Measurements from ENCODE around the gene NAA11.

The NAA11 gene

GRCh38 chr4:79325864-79326328 is at the start of gene NAA11:
NAA11 (minus strand) TSS chr4:79326061; CDS start chr4:79325877, 184 bp downstream.
- in situ Hi-C loops (cut with HindIII; ENCODE audit: low pct_ligation_motif_present, low sequenced_read_pairs): no loop called here
- no peaks in the 10 kb centered on the region for H3K36me3 ChIP-seq (replicated peaks)
- no peaks in the 10 kb centered on the region for H3K27me3 ChIP-seq (replicated peaks)
- no peak for TF ChIP-seq CTCF (IDR thresholded peaks at IDR 0.05; ENCODE audit: low read depth, low read length, missing control alignments)
- no peak within 1 kb of the TSS for H3K4me3 ChIP-seq (ENCODE audit: low read depth, low read length)
- H3K27ac ChIP-seq: no peak within 1 kb of the TSS
- no peak for DNase-seq

- no peaks in the 10 kb centered on the region for H3K27me3 ChIP-seq (replicated peaks)
- no peaks in the 10 kb centered on the region for H3K36me3 ChIP-seq (replicated peaks)
- H3K27ac ChIP-seq: no peak overlapping the region
- H3K4me3 ChIP-seq (ENCODE audit: low read depth, low read length): no peak overlapping the region
- TF ChIP-seq CTCF (IDR thresholded peaks at IDR 0.05; ENCODE audit: low read depth, low read length, missing control alignments): no peak
- DNase-seq: no peak
- in situ Hi-C loops (cut with HindIII; ENCODE audit: low pct_ligation_motif_present, low sequenced_read_pairs): no loop called here
Observed at GRCh38 chr4:79370026-79370425, 44.2 kb upstream of the NAA11 start.

- in situ Hi-C loops (cut with HindIII; ENCODE audit: low pct_ligation_motif_present, low sequenced_read_pairs): no loop called here
- no peak overlapping the region for H3K4me3 ChIP-seq (ENCODE audit: low read depth, low read length)
- no peak for TF ChIP-seq CTCF (IDR thresholded peaks at IDR 0.05; ENCODE audit: low read depth, low read length, missing control alignments)
- H3K27ac ChIP-seq: no peak overlapping the region
- no peaks in the 10 kb centered on the region for H3K36me3 ChIP-seq (replicated peaks)
- no peak for DNase-seq
- no peaks in the 10 kb centered on the region for H3K27me3 ChIP-seq (replicated peaks)
Observed at GRCh38 chr4:79367096-79367495, 41.2 kb upstream of the NAA11 start.

- H3K27me3 ChIP-seq (replicated peaks): no peaks in the 10 kb centered on the region
- no peak for DNase-seq
- in situ Hi-C loops (cut with HindIII; ENCODE audit: low pct_ligation_motif_present, low sequenced_read_pairs): no loop called here
- H3K4me3 ChIP-seq (ENCODE audit: low read depth, low read length): no peak overlapping the region
- H3K36me3 ChIP-seq (replicated peaks): no peaks in the 10 kb centered on the region
- H3K27ac ChIP-seq: no peak overlapping the region
- no peak for TF ChIP-seq CTCF (IDR thresholded peaks at IDR 0.05; ENCODE audit: low read depth, low read length, missing control alignments)
Observed at GRCh38 chr4:79366422-79366821, 40.6 kb upstream of the NAA11 start.

GRCh38 chr4:79364061-79364460 is 38.2 kb upstream of the NAA11 start:
- Histone ChIP-seq H3K27ac (no peak overlapping the region), H3K4me3 (ENCODE audit: low read depth, low read length) (no peak overlapping the region), H3K36me3 (replicated peaks) (no peaks in the 10 kb centered on the region), H3K27me3 (replicated peaks) (no peaks in the 10 kb centered on the region)
- in situ Hi-C loops (cut with HindIII; ENCODE audit: low pct_ligation_motif_present, low sequenced_read_pairs): no loop called here
- no peak for DNase-seq
- no peak for TF ChIP-seq CTCF (IDR thresholded peaks at IDR 0.05; ENCODE audit: low read depth, low read length, missing control alignments)

- no peaks in the 10 kb centered on the region for H3K27me3 ChIP-seq (replicated peaks)
- H3K36me3 ChIP-seq (replicated peaks): no peaks in the 10 kb centered on the region
- H3K4me3 ChIP-seq (ENCODE audit: low read depth, low read length): no peak overlapping the region
- TF ChIP-seq CTCF (IDR thresholded peaks at IDR 0.05; ENCODE audit: low read depth, low read length, missing control alignments): no peak
- no peak for DNase-seq
- in situ Hi-C loops (cut with HindIII; ENCODE audit: low pct_ligation_motif_present, low sequenced_read_pairs): no loop called here
- H3K27ac ChIP-seq: no peak overlapping the region
Observed at GRCh38 chr4:79362626-79363025, 36.8 kb upstream of the NAA11 start.

Data from brain microvascular endothelial cell (primary cell).